GM19023 (cell line): ENCODE data around the gene KCNIP1.

Experiments used
- ATAC-seq: cut with Tn5 transposase; IDR thresholded peaks from one replicate; pipeline ENCODE4 v1.9.1; 2021; ENCODE audit warnings: mild to moderate bottlenecking, moderate library complexity; ENCODE audit not compliant: unreplicated experiment

KCNIP1 gene

DNA sequence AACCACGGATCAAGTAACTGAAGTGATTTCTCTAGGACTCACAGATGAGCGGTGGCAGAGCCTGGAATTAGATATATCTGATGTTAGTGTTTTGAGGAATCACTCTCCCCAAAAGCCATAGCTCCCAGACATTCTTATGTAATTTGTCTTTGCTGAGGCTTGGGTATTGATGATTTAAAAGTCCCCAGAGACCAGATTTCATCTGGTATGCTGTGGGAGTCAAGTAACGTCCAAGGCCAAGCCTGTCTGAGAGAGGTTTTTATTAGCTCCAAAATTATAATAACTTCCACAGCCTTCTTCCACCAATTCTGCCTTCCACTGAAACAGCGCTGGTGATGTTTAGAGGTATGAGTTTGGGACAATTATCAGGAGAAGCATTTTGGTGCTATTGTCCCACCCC, 21.3 kb upstream of the KCNIP1 start:
- no peak for ATAC-seq

DNA sequence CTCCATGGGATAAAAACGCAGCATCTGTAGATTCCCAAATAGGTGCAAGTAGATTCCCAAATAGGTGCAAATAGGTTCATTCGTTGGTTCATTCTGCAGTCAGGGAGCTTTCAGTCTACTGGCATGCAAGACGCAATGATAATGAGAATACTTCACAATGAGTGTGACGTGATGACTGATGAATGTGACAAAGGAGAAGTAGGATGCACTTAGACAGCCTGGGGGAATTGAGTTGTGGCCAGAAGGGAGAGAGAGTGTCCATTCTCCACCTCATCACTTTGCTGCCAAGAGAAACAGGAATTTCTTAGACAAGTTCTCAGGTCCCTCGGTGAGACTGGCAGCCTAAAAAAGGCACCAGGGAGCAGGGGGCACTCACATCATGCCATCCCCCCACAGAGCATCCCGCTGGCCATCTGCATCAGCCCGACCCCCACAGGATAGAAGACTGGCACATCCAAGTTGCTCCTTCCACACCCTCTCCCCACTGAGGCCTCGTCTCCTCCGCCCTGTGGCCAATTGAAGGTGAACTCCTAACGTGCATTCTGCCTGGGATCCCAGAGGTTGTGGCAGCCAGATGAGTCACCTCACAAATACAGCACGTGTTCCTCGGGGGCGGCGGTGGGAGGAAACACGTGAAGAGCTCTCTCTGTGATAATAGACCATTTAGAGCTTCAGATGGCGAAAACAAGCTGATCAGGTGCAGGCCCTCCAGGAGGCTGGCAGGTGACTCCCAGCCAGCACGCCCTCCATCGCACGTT, 19.9 kb upstream of the KCNIP1 start:
- no peak for ATAC-seq

DNA sequence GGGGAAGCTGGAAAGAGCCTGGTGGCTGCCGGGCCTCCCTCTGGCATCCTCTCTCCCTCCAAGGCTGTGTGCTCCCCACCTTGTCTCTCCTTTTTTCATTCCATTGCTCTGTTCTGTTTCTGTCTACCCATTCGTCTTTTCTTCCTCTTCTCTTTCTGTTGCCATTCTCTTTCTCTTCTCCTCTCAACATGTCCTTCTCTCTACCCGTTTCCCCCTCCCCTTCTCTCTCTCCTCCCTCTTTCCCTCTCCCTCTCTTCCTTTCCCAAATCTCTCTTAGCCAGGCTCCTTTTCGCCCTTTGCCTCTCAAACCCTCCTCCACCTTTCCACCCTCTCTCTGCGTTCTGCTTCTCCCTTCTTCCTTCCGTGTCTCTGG, 19.4 kb upstream of the KCNIP1 start:
- no peak for ATAC-seq

DNA sequence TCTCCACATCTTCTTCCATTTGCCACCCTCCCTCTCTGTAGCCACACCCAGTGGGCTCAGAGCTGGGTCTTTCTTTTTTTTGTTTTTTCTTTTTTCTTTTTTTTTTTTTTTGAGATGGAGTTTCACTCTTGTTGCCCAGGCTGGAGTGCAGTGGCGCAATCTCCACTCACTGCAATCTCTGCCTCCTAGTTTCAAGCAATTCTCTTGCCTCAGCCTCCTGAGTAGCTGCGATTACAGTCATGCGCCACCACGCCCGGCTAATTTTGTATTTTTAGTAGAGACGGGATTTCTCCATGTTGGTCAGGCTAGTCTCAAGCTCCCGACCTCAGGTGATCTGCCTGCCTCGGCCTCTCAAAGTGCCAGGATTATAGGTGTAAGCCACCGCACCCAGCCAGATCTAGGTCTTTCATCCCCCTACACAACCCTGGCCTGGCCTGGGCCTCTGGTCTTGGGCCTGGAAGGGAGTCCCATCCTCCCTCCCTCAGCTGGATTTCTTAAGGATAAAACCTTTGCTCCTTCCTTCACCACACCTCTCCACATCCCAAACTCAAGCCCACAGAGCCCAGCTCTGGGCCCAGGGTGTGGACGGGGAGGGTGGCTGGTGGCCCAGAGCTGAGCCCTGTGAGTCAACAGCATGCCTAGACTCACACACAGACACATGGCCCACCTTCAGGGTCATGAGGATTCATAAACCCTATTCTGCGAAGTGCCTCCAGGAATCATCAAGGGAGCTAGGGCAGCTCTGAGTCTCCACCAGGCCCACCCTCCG, 18.8 kb upstream of the KCNIP1 start:
- ATAC-seq: no peak

DNA sequence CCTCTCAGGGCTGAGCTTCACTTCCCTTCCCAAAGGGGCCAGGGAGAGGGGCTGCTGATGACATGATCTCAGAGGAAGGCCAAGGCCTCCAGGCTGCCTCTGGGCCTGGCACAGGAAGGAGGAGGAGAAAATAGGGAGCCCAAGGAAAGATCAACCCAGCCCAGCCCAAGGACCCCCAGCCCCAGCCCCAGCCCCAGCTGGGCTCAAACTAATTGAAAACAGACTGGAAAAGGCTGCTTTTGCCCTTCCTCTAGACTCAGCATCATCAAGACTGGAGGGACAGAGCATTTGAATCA, 18.3 kb upstream of the KCNIP1 start:
- no peak for ATAC-seq

DNA sequence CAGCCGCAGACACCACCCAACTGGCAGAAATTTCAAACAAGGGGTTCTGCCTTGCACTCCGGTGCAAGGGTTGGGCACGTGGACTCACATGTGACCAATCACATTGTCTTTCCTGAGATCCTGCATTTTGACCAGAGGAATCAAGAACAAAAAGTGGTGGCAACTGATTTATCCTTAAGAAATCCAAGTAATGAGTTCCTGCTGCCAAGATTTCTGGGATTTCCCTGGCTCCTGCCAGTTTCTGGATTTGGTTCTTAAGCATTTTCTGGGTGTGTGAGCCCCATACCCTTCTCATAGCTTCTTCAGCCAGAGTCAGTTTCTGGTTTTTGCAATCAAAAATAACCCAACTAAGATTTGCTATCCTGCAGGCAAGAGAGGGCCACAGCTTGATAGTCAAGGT, 17.4 kb upstream of the KCNIP1 start:
- no peak for ATAC-seq

DNA sequence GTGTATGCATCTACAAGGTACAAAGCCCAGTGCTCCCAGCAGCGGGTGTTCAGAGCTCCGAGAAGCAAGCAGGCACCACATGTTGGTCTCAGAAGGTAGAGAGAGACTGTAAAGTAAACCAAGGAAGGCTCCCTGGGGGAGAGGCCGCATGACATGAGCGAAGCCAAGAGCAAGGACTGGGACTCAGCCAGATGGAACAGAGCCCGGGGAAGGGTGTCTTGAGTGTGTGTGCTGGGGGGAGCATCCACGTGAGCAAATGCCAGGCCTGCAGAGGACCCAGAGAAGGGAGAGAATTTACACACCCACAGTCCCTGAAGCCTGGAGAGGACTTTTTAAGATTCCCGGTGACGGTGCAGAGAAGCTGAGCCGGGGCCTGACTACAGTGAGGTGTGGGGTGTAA, 15.2 kb upstream of the KCNIP1 start:
- no peak for ATAC-seq

DNA sequence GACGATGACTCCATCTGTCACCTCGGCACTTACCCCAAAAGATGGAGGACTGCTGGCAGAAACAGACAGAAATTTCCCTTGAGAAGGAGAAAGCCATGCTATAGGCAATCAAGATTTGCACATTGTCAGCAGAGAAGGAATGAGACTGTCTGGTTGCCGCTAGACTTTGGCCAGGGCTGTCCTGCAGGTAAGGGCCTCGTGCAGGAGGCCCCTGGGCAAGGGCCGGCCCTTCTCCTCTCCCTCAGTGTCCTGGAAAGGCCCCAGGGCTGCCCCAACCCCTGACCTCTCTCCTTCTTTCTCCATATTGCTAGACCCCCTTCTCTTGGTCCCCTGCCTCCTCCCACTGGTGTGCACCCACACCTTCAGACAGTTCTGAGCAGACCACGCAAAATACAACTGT, 14.6 kb upstream of the KCNIP1 start:
- ATAC-seq: no peak

DNA sequence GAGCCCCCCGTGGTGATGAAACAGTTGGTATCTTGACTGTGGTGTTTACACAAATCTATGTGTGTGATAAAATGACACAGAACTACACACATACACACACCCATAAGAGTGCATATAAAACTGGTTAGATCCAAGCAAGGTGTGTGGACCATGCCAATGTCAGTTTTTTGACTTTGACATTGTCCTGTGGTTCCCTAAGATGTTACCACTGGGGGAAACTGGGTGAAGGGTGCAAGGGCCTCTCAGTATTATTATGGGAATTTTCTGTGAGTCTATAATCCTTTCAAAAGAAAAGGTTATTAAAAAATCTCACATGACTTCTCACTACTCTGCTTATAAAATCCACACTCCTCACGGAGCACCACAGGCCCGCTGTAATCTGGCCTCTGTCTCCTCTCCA, 13.4 kb upstream of the KCNIP1 start:
- no peak for ATAC-seq

DNA sequence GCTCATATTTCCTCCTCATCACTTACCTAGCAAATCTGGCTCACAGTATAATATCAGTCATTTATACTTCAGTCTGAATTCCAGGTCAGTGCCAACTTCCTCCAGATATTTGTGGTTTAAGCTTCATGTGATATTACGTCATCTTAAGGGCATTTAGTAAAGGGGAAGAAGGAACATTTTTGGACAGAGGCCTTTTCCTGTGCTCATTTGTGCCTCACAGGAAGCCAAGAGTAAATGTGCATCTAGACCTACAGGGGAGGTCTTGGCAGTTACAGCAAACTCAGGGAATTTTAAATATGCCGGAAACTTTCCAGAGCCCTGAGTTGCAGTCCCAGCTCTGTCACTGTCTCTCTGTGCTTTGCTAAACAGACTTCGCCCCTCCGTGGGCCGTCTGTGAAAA, 12.3 kb upstream of the KCNIP1 start:
- no peak for ATAC-seq

DNA sequence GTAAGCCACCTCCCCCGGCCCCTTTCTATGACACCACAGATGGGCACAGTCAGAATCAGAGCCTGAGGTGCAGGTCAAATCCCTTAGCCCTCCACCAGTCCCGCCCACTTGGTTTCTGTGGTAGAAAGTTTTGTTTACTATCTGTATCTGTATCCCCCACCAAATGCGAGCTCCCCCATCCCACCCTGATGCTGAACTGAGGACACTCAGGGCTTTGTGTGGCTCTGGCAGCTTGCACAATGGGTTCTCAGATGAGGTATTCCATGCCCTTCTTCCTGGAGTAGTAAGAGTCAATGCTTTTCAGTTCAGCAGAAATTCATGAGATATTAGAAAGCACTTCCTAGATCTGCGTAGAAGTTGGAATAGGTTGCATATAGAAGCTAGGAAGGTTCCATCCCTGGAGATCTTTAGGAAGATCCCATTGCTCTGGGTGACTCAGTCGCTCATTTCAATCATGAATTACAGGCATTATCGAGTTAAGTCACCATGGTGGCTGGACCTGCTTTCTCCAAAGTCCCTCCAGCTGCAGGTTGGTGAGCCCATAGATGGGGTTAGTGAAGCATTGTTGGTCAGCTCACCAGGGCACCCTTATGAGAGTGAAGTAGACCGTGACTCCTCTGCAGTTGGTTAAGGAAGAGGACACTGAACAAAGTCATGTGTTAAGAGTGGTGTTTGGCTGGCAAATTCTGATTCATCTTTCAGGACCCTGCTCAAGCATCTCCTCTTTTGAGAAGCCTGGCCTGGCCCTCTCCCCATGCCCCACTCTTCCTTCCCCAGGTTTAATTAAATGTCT, 10.6 kb upstream of the KCNIP1 start:
- no peak for ATAC-seq

DNA sequence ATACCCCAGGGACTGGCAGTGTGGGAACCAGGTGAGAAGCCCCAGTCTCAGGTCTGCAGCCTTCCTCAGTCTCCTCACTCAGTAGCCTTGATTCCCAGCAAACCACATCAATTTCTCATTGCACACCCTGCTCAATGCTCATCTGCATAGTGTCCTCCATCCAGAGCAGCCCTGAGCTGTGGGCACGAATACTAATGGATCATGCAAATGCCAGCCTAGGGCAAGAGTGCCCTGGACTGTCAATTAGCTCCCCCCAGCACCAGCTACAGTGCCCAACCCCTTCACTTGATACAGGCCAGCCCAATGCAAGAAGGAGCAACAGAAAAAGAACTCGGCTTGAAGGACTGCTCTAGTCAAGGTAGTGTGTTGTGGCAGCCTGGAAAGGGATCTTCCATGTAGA, 9.8 kb upstream of the KCNIP1 start:
- ATAC-seq: no peak

DNA sequence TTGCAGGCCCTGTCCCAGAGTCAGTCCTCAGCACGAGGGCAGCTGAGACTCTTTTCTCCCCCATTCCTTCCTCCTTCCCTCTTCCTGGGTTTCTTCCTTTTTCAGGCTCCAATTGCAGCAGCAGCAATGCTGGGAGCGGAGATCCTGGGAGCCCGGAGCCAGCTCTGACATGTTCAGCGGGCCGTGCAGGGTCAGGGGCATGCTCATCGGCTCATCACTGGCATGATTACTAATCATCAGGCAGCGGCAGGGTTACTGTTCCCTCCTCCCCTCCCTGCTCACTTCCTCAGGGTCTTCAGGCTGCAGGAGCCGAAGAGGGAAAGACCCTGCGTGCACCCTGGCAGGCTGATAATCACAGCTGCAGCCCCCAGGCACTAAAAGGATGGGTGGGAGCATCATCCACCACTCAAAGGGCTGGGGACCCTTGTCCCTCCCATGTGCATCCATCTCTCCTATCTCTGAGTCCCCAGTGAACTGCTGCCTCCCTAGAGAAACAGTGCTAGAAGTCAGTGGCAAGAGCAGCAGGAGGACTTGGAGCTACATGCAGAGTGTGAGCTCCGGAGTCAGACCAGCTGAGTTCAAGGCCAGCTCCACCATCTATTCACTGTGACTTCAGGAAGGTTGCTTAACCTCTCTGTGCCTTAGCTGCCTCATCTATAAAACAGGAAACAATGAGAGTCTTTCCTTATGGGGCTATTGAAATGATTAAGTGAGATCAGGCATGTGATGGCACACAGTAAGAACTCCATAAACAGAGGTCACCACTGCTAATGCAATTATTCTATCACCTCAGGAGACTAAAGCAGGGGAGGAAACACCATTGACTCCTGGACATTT, 7.8 kb upstream of the KCNIP1 start:
- ATAC-seq: no peak

DNA sequence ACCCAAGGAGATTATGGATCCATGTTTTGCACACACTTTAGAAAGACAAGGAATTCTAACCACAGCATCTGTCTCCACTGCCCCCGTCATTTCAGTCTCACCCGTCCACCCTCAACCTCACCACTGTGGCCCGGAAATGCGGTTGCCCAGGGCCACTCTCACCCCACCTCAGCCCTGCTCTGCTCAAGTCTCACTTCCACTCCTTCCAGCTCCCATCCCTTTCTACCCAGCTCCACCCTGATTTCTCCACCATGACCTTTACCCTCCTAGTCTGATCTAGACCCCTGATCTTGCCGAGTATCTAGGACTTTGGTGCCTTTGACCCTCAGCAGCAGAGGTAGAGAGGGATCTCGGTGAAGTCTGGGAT, 7.2 kb upstream of the KCNIP1 start:
- ATAC-seq: no peak

DNA sequence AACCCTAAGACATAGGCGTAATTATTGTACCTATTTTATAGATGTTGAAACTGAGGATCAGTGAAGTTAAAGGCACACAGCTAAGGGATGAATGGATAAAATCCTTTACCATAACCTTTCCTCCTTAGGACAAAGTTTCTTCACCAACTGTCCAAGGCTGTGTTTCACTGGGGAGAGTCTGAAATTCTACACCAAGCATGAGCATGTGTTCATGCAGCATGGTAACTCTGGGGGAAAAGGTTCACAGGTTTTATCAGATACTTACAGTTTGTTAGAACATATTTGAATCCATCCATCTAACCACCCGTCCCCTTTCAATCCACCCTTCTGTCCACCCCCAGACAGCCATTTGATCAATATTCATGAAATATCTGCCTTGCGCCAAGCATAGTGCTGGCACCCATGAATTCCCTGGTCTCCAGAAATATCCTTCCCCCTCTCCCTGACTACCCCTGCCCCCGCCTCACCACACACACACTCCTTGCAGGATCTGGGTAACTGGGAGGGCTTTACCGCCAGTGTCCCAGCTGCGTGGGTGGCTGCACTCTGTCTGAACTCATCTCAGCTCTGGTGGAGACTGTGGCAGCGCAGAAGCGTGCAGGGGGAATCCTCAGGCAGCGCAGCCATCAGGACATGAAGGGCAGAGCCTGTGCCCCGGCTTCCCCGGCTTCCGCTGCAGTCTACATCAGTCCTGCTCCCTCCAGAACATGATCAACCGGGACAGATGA, 6.3 kb upstream of the KCNIP1 start:
- ATAC-seq: no peak

DNA sequence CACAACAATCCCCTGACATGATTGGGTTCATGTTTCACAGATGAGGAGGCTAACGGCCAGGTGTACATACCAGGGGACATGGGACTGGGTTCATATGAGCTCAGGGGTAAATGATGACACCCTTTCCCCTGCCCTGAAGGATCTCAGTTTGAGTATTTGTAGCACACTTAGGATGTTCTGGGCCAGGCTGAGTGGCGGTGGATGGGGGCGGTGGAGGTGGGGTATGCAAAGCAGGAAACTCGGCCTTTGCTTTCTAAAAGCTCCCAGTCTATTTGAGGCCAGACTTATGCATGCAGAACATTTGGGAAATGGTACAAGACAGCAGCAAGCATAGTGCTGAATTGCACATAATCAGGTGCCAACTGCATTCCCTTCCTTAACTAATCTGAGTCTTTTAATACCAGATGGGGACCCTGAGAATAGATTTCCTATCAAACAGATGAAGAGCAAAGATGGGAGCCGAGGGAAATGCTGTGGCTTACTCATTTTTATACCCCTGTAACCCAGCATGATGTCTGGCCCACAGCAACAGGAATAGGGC, 4.9 kb upstream of the KCNIP1 start:
- ATAC-seq: no peak

DNA sequence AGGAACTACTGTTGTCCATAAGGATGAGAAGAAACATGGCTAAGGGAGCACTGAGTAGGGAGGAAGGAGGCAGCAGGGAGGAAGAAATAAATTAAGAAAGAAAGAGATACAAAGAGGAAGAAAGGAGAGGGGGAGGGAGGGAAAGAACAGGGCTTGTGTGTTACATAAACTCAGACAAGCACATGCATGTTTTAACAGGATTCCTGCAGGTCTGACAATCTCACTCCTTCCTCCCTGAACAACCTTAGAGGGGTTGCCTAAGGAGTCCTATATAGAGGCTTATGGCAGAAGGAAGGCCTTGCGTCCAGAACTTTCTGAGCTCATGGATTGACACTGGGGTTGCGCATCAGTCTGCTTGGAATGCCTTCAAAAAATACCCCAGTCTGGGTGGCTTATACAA, 4.2 kb upstream of the KCNIP1 start:
- no peak for ATAC-seq

DNA sequence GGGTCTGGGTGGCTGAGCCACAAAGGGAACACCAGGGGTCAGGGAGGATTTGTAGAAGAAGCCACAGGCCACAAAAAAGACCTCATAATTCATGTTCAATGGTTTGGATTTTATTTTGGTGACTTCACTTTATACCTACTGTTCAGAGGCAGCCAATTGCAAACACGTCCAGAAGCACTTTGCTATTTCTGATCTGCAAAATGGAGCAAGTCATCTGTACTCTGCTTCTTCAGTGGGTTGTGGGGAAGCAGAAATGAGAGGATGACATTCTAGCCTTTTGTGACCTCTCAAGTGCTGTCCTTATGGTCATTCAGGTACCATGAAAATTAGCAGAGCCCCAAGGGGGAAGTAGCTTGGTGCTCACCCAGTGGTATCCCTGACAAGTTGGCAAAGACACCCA, 2.5 kb upstream of the KCNIP1 start:
- ATAC-seq: no peak

DNA sequence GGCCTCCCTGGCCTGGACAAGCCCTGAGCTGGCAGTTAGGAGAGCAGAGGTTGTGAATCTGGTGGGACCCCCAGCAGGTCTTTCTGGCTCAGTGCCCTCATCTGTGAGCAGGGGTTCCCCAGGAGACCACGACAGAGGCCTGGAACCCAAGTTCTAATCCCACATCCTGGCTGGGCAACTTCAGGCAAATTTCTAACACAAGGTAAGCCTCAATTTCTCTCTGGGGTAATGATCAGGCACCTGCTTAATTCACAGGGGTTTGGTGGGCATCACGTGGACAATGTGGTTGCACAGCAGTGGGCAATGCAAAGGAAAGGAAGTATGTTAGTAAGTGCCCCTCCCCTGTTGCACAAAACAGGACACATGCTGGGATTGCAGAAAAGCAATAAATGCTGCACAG, 1.9 kb upstream of the KCNIP1 start:
- no peak for ATAC-seq

DNA sequence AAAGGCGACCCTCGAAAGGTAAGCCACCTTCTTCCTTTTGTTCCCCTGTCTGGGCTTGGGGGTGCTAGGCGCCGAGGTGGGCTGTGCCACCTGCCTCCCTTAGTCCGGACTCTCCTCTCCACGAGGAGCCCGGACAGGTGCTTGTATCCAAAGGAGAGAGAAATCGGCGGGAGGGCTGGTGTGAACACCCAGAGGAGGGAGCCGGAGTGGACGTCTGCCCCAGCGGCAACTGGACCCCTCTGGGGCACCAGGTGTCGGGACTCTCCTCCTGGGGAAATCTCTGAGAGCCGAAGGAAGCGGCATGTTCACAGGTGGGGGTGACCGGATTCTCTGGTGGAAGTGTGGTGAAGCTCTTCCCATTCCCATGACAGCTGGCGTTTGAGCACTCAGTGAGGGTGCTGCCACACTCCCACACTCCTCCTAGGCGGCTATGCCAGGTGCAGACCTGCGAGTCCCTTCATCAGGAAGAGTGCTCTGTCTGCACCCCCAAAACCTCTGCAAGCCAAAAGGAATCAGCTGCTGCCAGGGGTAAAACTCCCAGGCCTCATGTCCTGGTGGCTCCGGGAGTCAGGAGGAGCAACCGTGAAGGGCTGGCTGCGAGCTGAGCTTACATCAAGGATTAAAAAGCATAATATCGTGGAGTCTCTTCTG, 921 bp downstream of the KCNIP1 start:
- no peak for ATAC-seq
